BJ (cell line): ENCODE results near the gene CNPY1. TPM values are rescaled to one million over a fixed set of nuclear protein-coding genes. Genes with fewer than 3 reads are reported as not detected.

Source experiments
- CTCF ChIA-PET: fragments of 350-600 bp; formaldehyde crosslinking; extraction: SDS; loops from one replicate; lab custom pipeline; 2021; ENCODE audit warnings: antibody characterized with exemption, inconsistent platforms; lab: Yijun Ruan, JAX
- POLR2A ChIA-PET: fragments of 300-600 bp; sonication (Branson Sonifier 250); formaldehyde crosslinking; extraction: SDS; loops from one replicate; lab custom pipeline; 2021; ENCODE audit warnings: antibody characterized with exemption; lab: Charles Lee
- DNase-seq: peaks from one replicate; pipeline ENCODE4 v3.0.0-alpha.2; 2011; ENCODE audit warnings: low read depth
- H3K27me3 ChIP-seq: 2 replicates; pipeline ENCODE4 v1.6.0; 2011; ENCODE audit warnings: low read length; ENCODE audit not compliant: control insufficient read depth, insufficient read depth
- H3K36me3 ChIP-seq: 2 replicates; pipeline ENCODE4 v1.5.1; 2011; ENCODE audit warnings: low read length; ENCODE audit not compliant: control insufficient read depth, insufficient read depth
- H3K4me3 ChIP-seq: 2 replicates; pipeline ENCODE4 v1.5.1; 2011; ENCODE audit warnings: low read depth, mild to moderate bottlenecking, control low read depth, low read length
- CTCF ChIP-seq: IDR thresholded peaks from 2 replicates; pipeline ENCODE4 v1.5.1; 2011; ENCODE audit warnings: low read depth, mild to moderate bottlenecking, control low read depth, inconsistent platforms, low read length, moderate library complexity; ENCODE audit not compliant: insufficient read depth
- polyA plus RNA-seq: library from polyadenylated mRNA; depleted of rRNA; stranded (reverse); fragments of >200 nt; gene quantifications from 2 replicates; pipeline ENCODE4 v1.2.3, GENCODE V29; 2011

Gene CNPY1
- polyA plus RNA-seq, 1 experiment = not detected

- ChIA-PET POLR2A (no interaction called here), CTCF (no interaction called here)
- no peak for DNase-seq
- Histone ChIP-seq H3K4me3 (no peak overlapping the region), H3K27me3 (no peaks in the 10 kb centered on the region), H3K36me3 (no peaks in the 10 kb centered on the region)
- TF ChIP-seq CTCF = no peak
Observed at GRCh38 chr7:155544485-155544884, 1.9 kb downstream of the CNPY1 start.

- Histone ChIP-seq H3K27me3 (no peaks in the 10 kb centered on the region), H3K36me3 (no peaks in the 10 kb centered on the region), H3K4me3 (no peak overlapping the region)
- ChIA-PET CTCF (no interaction called here), POLR2A (no interaction called here)
- DNase-seq = no peak
- TF ChIP-seq CTCF = no peak
Observed at GRCh38 chr7:155543926-155544325, 2.4 kb downstream of the CNPY1 start.

- DNase-seq = no peak
- POLR2A ChIA-PET = no interaction called here
- no peaks in the 10 kb centered on the region for H3K36me3 ChIP-seq
- TF ChIP-seq CTCF = no peak
- no peaks in the 10 kb centered on the region for H3K27me3 ChIP-seq
- no peak overlapping the region for H3K4me3 ChIP-seq
- CTCF ChIA-PET = no interaction called here
Observed at GRCh38 chr7:155543011-155543876, 3.1 kb downstream of the CNPY1 start.

GRCh38 chr7:155541986-155542675 lies 4.2 kb downstream of the CNPY1 start:
- no peak for DNase-seq
- ChIA-PET POLR2A (no interaction called here), CTCF (no interaction called here)
- no peak overlapping the region for H3K4me3 ChIP-seq
- H3K36me3 ChIP-seq = no peaks in the 10 kb centered on the region
- TF ChIP-seq CTCF = no peak
- no peaks in the 10 kb centered on the region for H3K27me3 ChIP-seq

- no peak for TF ChIP-seq CTCF
- CTCF ChIA-PET = no interaction called here
Observed at GRCh38 chr7:155540553-155540952, 5.8 kb downstream of the CNPY1 start.

More at GRCh38 chr7:155540553-155540952, 5.8 kb downstream of the CNPY1 start:
- DNase-seq = no peak
- H3K4me3 ChIP-seq = no peak overlapping the region
- H3K27me3 ChIP-seq = 0 out of 2 replicates have a peak, but pooled peaks cover 3% of the 10 kb centered on the region
- H3K36me3 ChIP-seq = no peaks in the 10 kb centered on the region
- POLR2A ChIA-PET = no interaction called here
